A673 (cell line): ENCODE results near the gene SPCS2. TPM values are rescaled to one million over a fixed set of nuclear protein-coding genes. Genes with fewer than 3 reads are reported as not detected.
A peak's percentile ranks its signal among the peaks of the same experiment; 100 is the strongest.
"Not testable (repeated sequence)": the region's sequence is repeated elsewhere in the genome, so short reads cannot be mapped to it uniquely, and the experiment has no call there.

Experiments used
- BruUV-seq: library from RNA; stranded (reverse); fragments of 400-500 nt; replicated peaks from 2 replicates; lab custom pipeline; 2021; lab: Mats Ljungman, UMichigan
- CTCF ChIA-PET: fragments of 300-600 bp; sonication (Branson Sonifier 250); formaldehyde crosslinking; loops from one replicate; lab custom pipeline; 2022; ENCODE audit warnings: antibody characterized with exemption; lab: Charles Lee
- POLR2A ChIA-PET: fragments of 300-600 bp; sonication (Branson Sonifier 250); formaldehyde crosslinking; loops from one replicate; lab custom pipeline; 2022; ENCODE audit warnings: antibody characterized with exemption; ENCODE audit not compliant: low non-redundant PET; lab: Charles Lee
- DNase-seq: peaks from one replicate; pipeline ENCODE4 v3.0.0-alpha.2; 2015; ENCODE audit warnings: low spot score
- H3K27ac ChIP-seq: fragments of 200-600 bp; sonication (generic); 2 replicates; pipeline ENCODE4 v1.5.1; 2016; ENCODE audit warnings: mixed run types, low read depth, mild to moderate bottlenecking, mixed read lengths, antibody characterized with exemption, low read length; ENCODE audit not compliant: poor library complexity, severe bottlenecking
- H3K27me3 ChIP-seq: fragments of 200-600 bp; sonication (generic); replicated peaks from 2 replicates; pipeline ENCODE4 v1.6.1; 2017; ENCODE audit warnings: mixed run types, low read depth, mild to moderate bottlenecking, mixed read lengths, antibody characterized with exemption, low read length; ENCODE audit not compliant: insufficient read depth, poor library complexity
- H3K36me3 ChIP-seq: fragments of 200-600 bp; sonication (generic); 2 replicates; pipeline ENCODE4 v1.6.1; 2016; ENCODE audit warnings: mixed run types, mild to moderate bottlenecking, mixed read lengths, antibody characterized with exemption, low read length; ENCODE audit not compliant: insufficient read depth, poor library complexity, severe bottlenecking
- H3K4me1 ChIP-seq: fragments of 200-600 bp; sonication (generic); 2 replicates; pipeline ENCODE4 v1.6.1; 2017; ENCODE audit warnings: mixed run types, mild to moderate bottlenecking, mixed read lengths, antibody characterized with exemption, low read length; ENCODE audit not compliant: insufficient read depth, poor library complexity, severe bottlenecking
- H3K4me3 ChIP-seq: fragments of 200-600 bp; sonication (generic); 2 replicates; pipeline ENCODE4 v1.5.1; 2016; ENCODE audit warnings: low read depth, mixed run types, mild to moderate bottlenecking, mixed read lengths, low read length; ENCODE audit not compliant: poor library complexity, severe bottlenecking
- H3K9me3 ChIP-seq: fragments of 200-600 bp; sonication (generic); 2 replicates; pipeline ENCODE4 v1.6.1; 2016; ENCODE audit warnings: mixed run types, low read depth, mild to moderate bottlenecking, mixed read lengths, antibody characterized with exemption, low read length; ENCODE audit not compliant: poor library complexity, severe bottlenecking
- CTCF ChIP-seq: fragments of 300-800, 200-600 bp; sonication (generic); conservative IDR thresholded peaks from 2 replicates; pipeline ENCODE4 v1.5.1; 2017; ENCODE audit warnings: low read depth, mild to moderate bottlenecking, antibody characterized with exemption, low read length, moderate library complexity, mixed read lengths
- EZH2 ChIP-seq: fragments of 200-600 bp; sonication (generic); IDR thresholded peaks from 2 replicates; pipeline ENCODE4 v1.6.1; 2017; ENCODE audit warnings: borderline replicate concordance, low read depth, mild to moderate bottlenecking, mixed read lengths, antibody characterized with exemption, low read length; ENCODE audit not compliant: poor library complexity, severe bottlenecking
- intact Hi-C: fragments of 100-400 bp; cut with micrococcal nuclease; formaldehyde crosslinking; loops from one replicate; pipeline ENCODE4 v1.10.0; 2022; ENCODE audit not compliant: unreplicated experiment
- total RNA-seq: library from RNA; stranded (reverse); gene quantifications from 2 replicates; pipeline ENCODE4 v1.2.3, GENCODE V29; 2021

SPCS2 gene
- total RNA-seq, 1 experiment from 2014 or later, result 241 TPM

- CTCF ChIA-PET, result no interaction called here
Observed at GRCh38 chr11:74984070-74984469, 35.0 kb downstream of the SPCS2 start.

GRCh38 chr11:74984730-74985129 is 35.7 kb downstream of the SPCS2 start:
- no TSS peak for BruUV-seq
- Histone ChIP-seq H3K36me3 (no peaks in the 10 kb centered on the region), H3K9me3 (no peaks in the 10 kb centered on the region), H3K4me1 (peaks cover 6% of the 10 kb centered on the region), H3K4me3 (no peak overlapping the region), H3K27ac (no peak overlapping the region), H3K27me3 (no peaks in the 10 kb centered on the region)
- ChIA-PET POLR2A (no interaction called here), CTCF (no interaction called here)
- no peak for TF ChIP-seq CTCF
- TF ChIP-seq EZH2, result no peak
- intact Hi-C loops, result no loop called here
- DNase-seq, result no peak

More at GRCh38 chr11:74984070-74984469, 35.0 kb downstream of the SPCS2 start:
- H3K36me3 ChIP-seq, result peaks cover 6% of the 10 kb centered on the region
- no peak overlapping the region for H3K27ac ChIP-seq
- POLR2A ChIA-PET, result no interaction called here
- H3K27me3 ChIP-seq, result no peaks in the 10 kb centered on the region
- intact Hi-C loops, result no loop called here
- BruUV-seq, result no TSS peak
- TF ChIP-seq EZH2 (no peak), CTCF (no peak)
- H3K4me3 ChIP-seq, result no peak overlapping the region
- H3K4me1 ChIP-seq, result no peaks in the 10 kb centered on the region
- H3K9me3 ChIP-seq, result no peaks in the 10 kb centered on the region
- DNase-seq, result no peak

- no peaks in the 10 kb centered on the region for H3K27me3 ChIP-seq
- no peaks in the 10 kb centered on the region for H3K36me3 ChIP-seq
- DNase-seq, result peak; percentile 87
- ChIA-PET CTCF (interaction anchor here (0.8 to 1.4 kb wide), 3 partner anchors 59 to 260 kb away, joined by 3 to 8 read pairs (median 6); no protein-coding TSS in a partner anchor), POLR2A (no interaction called here)
- peak within 1 kb of the TSS; percentile 73 for H3K27ac ChIP-seq
- no TSS peak for BruUV-seq
- TF ChIP-seq EZH2, result no peak
- intact Hi-C loops, result no loop called here
- no peaks in the 10 kb centered on the region for H3K9me3 ChIP-seq
- peak within 1 kb of the TSS; percentile 83 for H3K4me3 ChIP-seq
- H3K4me1 ChIP-seq, result peaks cover 8% of the 10 kb centered on the region
Observed at GRCh38 chr11:74988541-74989259, 39.6 kb downstream of the SPCS2 start, which contains the start of gene NEU3. Gene NEU3, plus strand, starts transcription at chr11:74988933. Its CDS starts 128 bp downstream, at chr11:74989061.

GRCh38 chr11:74989260-74989638 is 40.2 kb downstream of the SPCS2 start:
- ChIA-PET CTCF (interaction anchor here (0.9 to 1.4 kb wide), 2 partner anchors 60 to 259 kb away, joined by 3 to 6 read pairs; no protein-coding TSS in a partner anchor), POLR2A (no interaction called here)
- peak; percentile 23 for DNase-seq
- TSS peak; percentile 36 for BruUV-seq
- Histone ChIP-seq H3K36me3 (no peaks in the 10 kb centered on the region), H3K27ac (peak overlapping the region; percentile 73), H3K9me3 (no peaks in the 10 kb centered on the region), H3K4me1 (peaks cover 8% of the 10 kb centered on the region), H3K27me3 (no peaks in the 10 kb centered on the region), H3K4me3 (peak overlapping the region; percentile 83)
- intact Hi-C loops, result no loop called here
- TF ChIP-seq CTCF, result no peak
- no peak for TF ChIP-seq EZH2

- H3K4me1 ChIP-seq, DNase-seq, intact Hi-C loops, CTCF ChIA-PET, H3K9me3 ChIP-seq, POLR2A ChIA-PET, H3K4me3 ChIP-seq, H3K36me3 ChIP-seq, BruUV-seq, H3K27me3 ChIP-seq, H3K27ac ChIP-seq: not testable (repeated sequence)
Observed at GRCh38 chr11:74990150-74990549, 41.1 kb downstream of the SPCS2 start.
